Effector CD4-positive, alpha-beta T cell (primary cell): ENCODE measurements around the gene TRIM9.

Experiments
- DNase-seq: peaks from one replicate; pipeline ENCODE4 v3.0.0-alpha.2; 2020

The TRIM9 gene

GRCh38 chr14:51044961-51045360 lies 49.9 kb downstream of the TRIM9 start:
- DNase-seq: no peak

DNA sequence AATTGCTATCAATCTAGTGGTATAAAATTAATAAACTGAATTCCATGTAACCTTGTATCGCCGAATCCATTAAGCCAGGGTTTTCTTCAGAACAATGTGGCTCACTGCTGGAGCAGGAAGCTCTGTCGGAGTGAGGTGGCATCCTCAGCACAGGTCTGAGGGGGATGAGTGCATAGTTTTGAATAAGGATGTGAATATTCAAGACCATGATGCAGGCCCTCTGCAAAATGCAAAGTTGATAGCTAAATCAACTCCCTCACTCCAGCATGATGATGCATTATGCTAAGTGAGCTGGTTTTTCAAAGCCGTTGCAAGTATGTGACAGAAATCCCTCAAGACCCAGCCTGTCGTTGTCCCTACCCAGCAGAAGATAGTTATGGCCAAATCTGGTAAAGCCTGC lies 53.0 kb downstream of the TRIM9 start:
- DNase-seq: no peak

GRCh38 chr14:51041108-51041531 lies 53.8 kb downstream of the TRIM9 start:
- no peak for DNase-seq

DNA sequence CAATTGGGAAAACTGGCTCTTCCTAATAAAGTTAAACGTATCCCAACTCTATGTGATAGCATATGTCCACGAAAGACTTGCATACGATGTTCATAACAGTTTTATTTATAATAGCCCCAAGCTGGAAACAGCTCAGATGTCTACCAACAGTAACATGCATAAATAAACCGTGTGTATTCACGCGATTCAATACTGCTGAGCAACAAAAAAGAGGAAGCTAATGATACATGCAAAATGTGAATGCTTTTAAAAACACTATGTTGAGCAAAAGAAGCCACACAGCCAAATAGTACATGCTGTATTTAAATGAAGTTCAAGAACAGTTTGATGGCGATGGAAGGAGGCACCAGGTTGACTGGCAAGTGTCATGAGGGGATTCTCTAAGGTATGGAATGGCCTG lies 55.7 kb downstream of the TRIM9 start:
- no peak for DNase-seq

DNA sequence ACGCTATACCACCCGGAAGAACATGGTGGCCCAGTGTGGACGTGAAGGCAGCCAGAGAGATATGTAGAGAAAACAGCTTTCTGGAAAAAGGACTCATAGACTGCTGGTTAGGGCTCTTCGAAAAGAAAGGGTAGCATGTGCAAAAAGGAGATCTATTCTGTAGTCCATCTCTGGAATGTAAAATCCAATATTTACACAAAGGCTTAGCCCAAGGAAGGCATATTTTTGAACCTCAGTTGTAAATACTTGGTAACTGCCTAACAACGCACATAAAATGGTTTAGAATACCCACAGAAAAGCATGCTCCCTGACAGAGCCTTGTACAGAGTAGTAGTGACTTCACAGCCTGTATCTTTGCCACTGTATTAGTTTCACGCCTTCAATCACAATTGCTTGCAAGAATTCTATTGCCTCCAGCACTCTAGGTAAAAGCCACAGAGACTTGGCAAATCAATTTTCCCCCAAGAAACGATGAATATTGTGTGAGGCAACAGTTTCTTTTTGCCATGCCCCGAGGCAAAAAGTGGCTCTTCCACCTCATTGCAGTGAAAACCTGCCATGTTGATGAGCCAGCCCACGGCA lies 59.2 kb downstream of the TRIM9 start:
- DNase-seq: no peak

GRCh38 chr14:51028851-51029754 lies 65.8 kb downstream of the TRIM9 start:
- no peak for DNase-seq

- no peak for DNase-seq
These were observed 66.5 kb downstream of the TRIM9 start for GRCh38 chr14:51028361-51028760.

- DNase-seq: no peak
These were observed 70.5 kb downstream of the TRIM9 start for GRCh38 chr14:51024377-51024776.

DNA sequence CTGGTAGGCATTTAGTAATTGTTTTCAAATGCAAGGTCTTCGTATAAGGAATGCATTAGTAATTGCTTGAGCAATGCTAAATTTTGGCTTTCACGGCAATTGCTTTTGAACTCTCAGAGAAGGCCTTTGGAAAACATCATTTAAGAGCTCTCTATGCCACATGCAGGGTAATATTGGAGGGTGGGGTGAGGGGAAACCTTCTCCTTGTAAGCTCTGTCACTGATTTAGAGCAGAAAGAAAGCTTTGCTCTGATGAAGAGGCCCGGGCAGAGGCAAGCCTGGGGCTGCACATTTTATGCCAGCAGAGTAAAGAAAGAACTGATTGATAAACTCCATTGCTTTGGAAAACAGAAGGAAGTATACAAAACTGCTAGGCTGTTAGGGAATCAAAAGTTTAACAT lies 70.9 kb downstream of the TRIM9 start:
- DNase-seq: no peak

DNA sequence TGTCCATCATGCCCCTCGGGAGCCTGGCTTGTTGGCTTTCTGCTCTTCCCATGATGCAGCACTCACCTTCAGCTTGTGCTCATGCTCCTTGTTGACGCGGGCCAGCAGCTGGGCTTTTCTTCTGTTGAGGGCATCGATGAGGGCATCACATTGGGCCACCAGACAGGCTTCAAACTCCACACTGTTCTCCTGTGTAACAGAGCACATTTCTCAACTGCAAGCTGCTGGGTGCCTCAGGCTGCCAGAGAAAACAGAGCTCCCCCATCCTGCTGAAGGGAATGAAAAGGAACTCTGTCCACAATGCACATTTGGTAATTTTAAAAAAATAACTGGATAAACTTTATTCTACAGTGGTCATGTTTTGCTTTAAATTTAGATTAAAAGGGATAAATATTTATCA lies 72.1 kb downstream of the TRIM9 start:
- DNase-seq: no peak

DNA sequence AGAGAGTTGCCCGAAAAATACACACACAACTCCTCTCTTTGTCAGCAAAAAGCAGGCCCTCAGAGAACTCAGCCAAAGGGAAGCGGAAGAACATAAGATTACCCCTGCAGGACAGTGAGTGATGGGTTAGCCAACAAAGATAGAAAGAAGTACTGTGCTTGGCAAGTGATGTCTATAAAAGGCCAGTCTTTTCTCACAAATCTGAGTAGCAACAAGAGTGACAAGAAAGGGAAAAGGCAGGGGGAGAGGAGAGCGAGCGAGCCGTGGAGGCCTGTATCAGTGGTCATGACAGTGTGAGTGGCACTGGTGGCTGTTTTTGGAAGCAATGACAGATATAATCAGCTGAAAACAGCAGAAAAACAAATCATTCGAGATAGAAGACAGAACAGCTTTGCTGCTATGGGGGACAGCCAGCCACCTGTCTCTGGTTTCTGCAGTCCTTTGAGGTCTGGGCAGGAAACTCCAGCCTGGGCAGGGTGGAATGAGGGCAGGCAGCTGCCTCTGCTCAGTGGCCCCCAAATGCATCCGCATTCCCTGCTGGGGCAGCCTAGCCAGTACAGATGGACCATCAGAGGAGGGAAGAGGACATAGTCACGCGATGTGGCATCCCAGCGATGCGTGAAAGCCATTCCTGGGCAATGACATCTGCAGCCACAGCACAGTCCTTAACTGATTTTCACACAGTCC lies 74.7 kb downstream of the TRIM9 start:
- no peak for DNase-seq

GRCh38 chr14:51019089-51019488 lies 75.8 kb downstream of the TRIM9 start:
- DNase-seq: no peak

- no peak for DNase-seq
These were observed 76.4 kb downstream of the TRIM9 start for GRCh38 chr14:51018521-51018920.

GRCh38 chr14:51014625-51015024 lies 80.3 kb downstream of the TRIM9 start:
- no peak for DNase-seq

DNA sequence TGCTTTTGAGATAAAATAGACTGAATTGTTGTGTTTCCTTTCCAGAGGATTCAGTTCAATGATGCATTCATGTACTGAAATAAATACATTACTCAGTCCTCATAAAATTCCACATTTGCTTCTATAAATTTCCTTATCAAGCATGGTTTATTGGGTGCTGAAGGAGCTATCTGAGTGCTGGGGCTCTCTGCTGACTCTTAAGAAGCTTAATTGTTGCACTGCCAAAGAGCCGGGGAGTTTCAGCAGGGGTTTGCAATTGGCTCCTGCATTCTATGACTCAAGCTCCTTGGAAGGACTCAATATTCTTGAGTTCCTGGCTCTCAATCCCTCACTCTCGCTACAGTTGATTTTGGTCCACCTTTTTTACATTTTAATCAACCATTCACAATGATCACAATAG lies 80.8 kb downstream of the TRIM9 start:
- no peak for DNase-seq

- no peak for DNase-seq
These were observed 82.8 kb downstream of the TRIM9 start for GRCh38 chr14:51012055-51012454.

DNA sequence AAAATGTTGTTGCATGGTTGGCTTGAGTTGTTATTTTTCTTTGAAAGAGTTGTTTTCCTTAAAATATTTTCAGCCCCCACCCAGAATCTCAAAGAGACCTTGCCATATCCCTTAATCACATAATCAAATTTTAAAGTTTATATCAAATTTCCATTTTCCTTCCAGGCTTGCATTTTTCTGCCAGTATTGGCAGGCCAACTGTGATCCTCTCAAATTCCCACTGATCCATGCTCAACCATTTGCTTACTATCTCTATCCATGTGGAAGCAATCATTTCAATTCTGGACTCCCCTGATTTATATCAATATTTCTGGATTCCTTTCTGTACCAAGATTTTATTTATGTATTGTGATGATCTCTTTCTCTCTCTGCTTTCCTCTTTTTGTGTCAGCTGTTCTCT lies 86.5 kb downstream of the TRIM9 start:
- no peak for DNase-seq

- DNase-seq: no peak
These were observed 88.1 kb downstream of the TRIM9 start for GRCh38 chr14:51006781-51007211.

- no peak for DNase-seq
These were observed 88.6 kb downstream of the TRIM9 start for GRCh38 chr14:51006324-51006723.

GRCh38 chr14:51004801-51005526 lies 89.9 kb downstream of the TRIM9 start:
- DNase-seq: no peak

GRCh38 chr14:51004352-51004800 lies 90.5 kb downstream of the TRIM9 start:
- no peak for DNase-seq

- no peak for DNase-seq
These were observed 92.4 kb downstream of the TRIM9 start for GRCh38 chr14:51002406-51002999.

DNA sequence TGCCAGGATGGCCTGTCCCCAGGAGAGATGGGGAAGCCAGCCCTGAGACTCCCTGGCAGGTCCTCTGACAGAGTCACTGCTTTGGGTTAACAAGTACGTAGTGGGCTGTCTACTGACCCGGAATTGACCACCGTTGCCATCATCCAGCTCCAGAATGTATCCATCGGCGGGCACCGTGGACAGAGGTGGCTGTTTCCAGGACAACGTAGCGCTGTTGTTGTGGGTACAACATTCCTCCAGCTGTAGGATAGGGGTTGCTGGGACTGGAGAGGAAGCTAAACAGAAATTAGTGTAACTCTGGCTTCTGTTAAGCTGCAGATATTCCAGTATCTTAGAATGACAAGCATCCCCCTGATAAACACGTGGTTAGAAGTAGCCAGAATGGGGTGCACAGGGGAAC lies 94.3 kb downstream of the TRIM9 start:
- DNase-seq: no peak
